ENCODE data around the gene NPEPL1.

The NPEPL1 gene

GRCh38 chr20:58759947-58760346 lies 67.3 kb downstream of the NPEPL1 start:
- Histone ChIP-seq H3K27ac (ENCODE audit: low read depth, low read length, poor library complexity, severe bottlenecking) (no peak overlapping the region), H2AFZ (ENCODE audit: low read length) (no peak overlapping the region), H4K20me1 (ENCODE audit: insufficient read depth, low read length) (no peaks in the 10 kb centered on the region), H3K4me2 (ENCODE audit: low read length) (no peak overlapping the region), H3K27me3 (ENCODE audit: insufficient read depth, low read length) (0 out of 2 replicates have a peak, but pooled peaks cover 4% of the 10 kb centered on the region), H3K4me1 (ENCODE audit: insufficient read depth, low read length, severe bottlenecking) (no peaks in the 10 kb centered on the region), H3F3A (ENCODE audit: insufficient read depth, low read length) (no peaks in the 10 kb centered on the region), H3K4me3 (ENCODE audit: low read depth, low read length, poor library complexity, severe bottlenecking) (no peak overlapping the region), H3K9ac (ENCODE audit: low read length) (no peak overlapping the region), H3K9me2 (ENCODE audit: low read depth, low read length) (no peaks in the 10 kb centered on the region), H3K36me3 (ENCODE audit: insufficient read depth, low read length) (no peaks in the 10 kb centered on the region), H3K9me3 (ENCODE audit: low read length) (no peaks in the 10 kb centered on the region), H3K79me2 (ENCODE audit: insufficient read depth, low read length) (no peaks in the 10 kb centered on the region)
- TF ChIP-seq CTCF (IDR thresholded peaks at IDR 0.05; ENCODE audit: low read length) (no peak), EZH2 (IDR thresholded peaks at IDR 0.05; ENCODE audit: borderline replicate concordance, low read length) (no peak)

- no peaks in the 10 kb centered on the region for H3K79me2 ChIP-seq (ENCODE audit: insufficient read depth, low read length)
Observed at GRCh38 chr20:58760856-58761255, 68.3 kb downstream of the NPEPL1 start.

GRCh38 chr20:58762120-58762519 lies 69.5 kb downstream of the NPEPL1 start:
- H3K9ac ChIP-seq (ENCODE audit: low read length): no peak overlapping the region
- 0 out of 2 replicates have a peak, but pooled peaks cover 4% of the 10 kb centered on the region for H3K27me3 ChIP-seq (ENCODE audit: insufficient read depth, low read length)
- H3K4me2 ChIP-seq (ENCODE audit: low read length): no peak overlapping the region
- H3K4me3 ChIP-seq (ENCODE audit: low read depth, low read length, poor library complexity, severe bottlenecking): no peak overlapping the region
- H3K9me3 ChIP-seq (ENCODE audit: low read length): no peaks in the 10 kb centered on the region
- H2AFZ ChIP-seq (ENCODE audit: low read length): no peak overlapping the region
- TF ChIP-seq EZH2 (IDR thresholded peaks at IDR 0.05; ENCODE audit: borderline replicate concordance, low read length) (no peak), CTCF (IDR thresholded peaks at IDR 0.05; ENCODE audit: low read length) (no peak)
- H3K4me1 ChIP-seq (ENCODE audit: insufficient read depth, low read length, severe bottlenecking): no peaks in the 10 kb centered on the region
- H4K20me1 ChIP-seq (ENCODE audit: insufficient read depth, low read length): no peaks in the 10 kb centered on the region
- H3K27ac ChIP-seq (ENCODE audit: low read depth, low read length, poor library complexity, severe bottlenecking): no peak overlapping the region
- no peaks in the 10 kb centered on the region for H3F3A ChIP-seq (ENCODE audit: insufficient read depth, low read length)
- no peaks in the 10 kb centered on the region for H3K79me2 ChIP-seq (ENCODE audit: insufficient read depth, low read length)
- H3K36me3 ChIP-seq (ENCODE audit: insufficient read depth, low read length): no peaks in the 10 kb centered on the region
- H3K9me2 ChIP-seq (ENCODE audit: low read depth, low read length): no peaks in the 10 kb centered on the region

More at GRCh38 chr20:58760856-58761255, 68.3 kb downstream of the NPEPL1 start:
- Histone ChIP-seq H3K9me3 (ENCODE audit: low read length) (no peaks in the 10 kb centered on the region), H4K20me1 (ENCODE audit: insufficient read depth, low read length) (no peaks in the 10 kb centered on the region), H3K4me1 (ENCODE audit: insufficient read depth, low read length, severe bottlenecking) (no peaks in the 10 kb centered on the region), H3K27ac (ENCODE audit: low read depth, low read length, poor library complexity, severe bottlenecking) (no peak overlapping the region), H3K36me3 (ENCODE audit: insufficient read depth, low read length) (no peaks in the 10 kb centered on the region), H3F3A (ENCODE audit: insufficient read depth, low read length) (no peaks in the 10 kb centered on the region), H3K4me2 (ENCODE audit: low read length) (no peak overlapping the region), H3K9ac (ENCODE audit: low read length) (no peak overlapping the region), H3K27me3 (ENCODE audit: insufficient read depth, low read length) (0 out of 2 replicates have a peak, but pooled peaks cover 4% of the 10 kb centered on the region), H2AFZ (ENCODE audit: low read length) (no peak overlapping the region), H3K9me2 (ENCODE audit: low read depth, low read length) (no peaks in the 10 kb centered on the region), H3K4me3 (ENCODE audit: low read depth, low read length, poor library complexity, severe bottlenecking) (no peak overlapping the region)
- no peak for TF ChIP-seq EZH2 (IDR thresholded peaks at IDR 0.05; ENCODE audit: borderline replicate concordance, low read length)
- no peak for TF ChIP-seq CTCF (IDR thresholded peaks at IDR 0.05; ENCODE audit: low read length)

Measured in OCI-LY1 (cell line).